Measurements from ENCODE around the gene CCT2.

The CCT2 gene

DNA sequence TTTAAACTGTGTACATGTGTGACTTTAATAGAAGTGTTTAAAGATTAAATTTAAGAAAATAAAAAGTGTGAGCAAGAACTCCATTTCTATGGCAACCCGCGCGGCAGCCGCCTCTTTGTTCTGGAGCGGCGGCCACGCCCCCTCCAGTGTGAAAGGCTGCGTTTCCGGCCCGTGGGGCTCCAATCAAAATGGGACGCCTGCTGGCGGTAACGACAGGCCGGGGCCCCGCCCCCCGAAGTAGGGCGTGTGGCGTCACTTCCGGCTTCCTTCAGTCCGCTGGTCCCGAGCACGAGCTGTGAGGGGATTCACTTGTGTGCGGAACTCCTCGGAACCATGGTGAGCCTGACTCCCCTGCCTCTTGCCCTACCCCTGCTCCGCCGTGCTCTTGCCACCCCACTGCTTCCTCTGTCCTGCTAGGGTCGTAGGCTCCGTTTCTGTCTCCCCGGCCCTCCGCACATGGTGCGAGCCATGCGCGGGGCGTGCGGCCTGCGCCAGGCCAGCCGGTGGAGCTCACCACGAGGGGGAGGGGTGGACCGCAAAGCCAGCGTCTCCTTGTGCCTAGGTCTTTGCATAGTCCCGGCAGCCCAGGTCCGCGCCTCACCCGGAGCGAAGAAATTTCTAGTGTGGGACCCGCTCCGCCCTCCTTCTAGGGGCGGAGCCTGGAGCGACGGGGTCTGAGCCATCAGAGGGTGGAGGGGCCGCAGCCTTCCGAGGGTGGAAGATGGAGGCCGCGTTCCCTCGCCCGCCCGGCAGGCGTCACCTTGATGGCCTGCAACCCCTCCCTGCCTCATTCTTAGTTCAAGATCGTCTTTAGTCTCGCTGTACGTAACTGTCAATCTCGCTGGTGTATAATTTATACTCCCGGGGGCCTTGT is at the start of gene CCT2:
CCT2 (plus strand) TSS at position 271 of the 874 bp plus-strand sequence; CDS start at position 334, 63 bp downstream.
- peak; percentile 52 for DNase-seq (ENCODE audit: low read depth, low spot score)
- peak within 1 kb of the TSS; percentile 100 for H3K4me3 ChIP-seq (ENCODE audit: low read depth, low read length)
- CTCF ChIA-PET: interaction anchor here (0.7 to 9.3 kb wide), 9 partner anchors 14 to 227 kb away, joined by 4 to 89 read pairs (median 6); no protein-coding TSS in a partner anchor
- POLR2A ChIA-PET: interaction anchor here (1.2 kb wide), 1 partner anchor 16 kb away, joined by 5 read pairs; no protein-coding TSS in a partner anchor
- TF ChIP-seq CTCF (IDR thresholded peaks at IDR 0.05; ENCODE audit: insufficient read depth, low read length, missing control alignments): peak; percentile 63

GRCh38 chr12:69540987-69541386 is 44.3 kb upstream of the CCT2 start:
- ChIA-PET POLR2A (no interaction called here), CTCF (interaction anchor here (0.7 kb wide), 1 partner anchor 133 kb away, joined by 3 read pairs; no protein-coding TSS in a partner anchor)
- H3K4me3 ChIP-seq (ENCODE audit: low read depth, low read length): no peak overlapping the region
- DNase-seq (ENCODE audit: low read depth, low spot score): no peak
- no peak for TF ChIP-seq CTCF (IDR thresholded peaks at IDR 0.05; ENCODE audit: insufficient read depth, low read length, missing control alignments)

GRCh38 chr12:69544087-69544486 is 41.2 kb upstream of the CCT2 start:
- POLR2A ChIA-PET: no interaction called here
- TF ChIP-seq CTCF (IDR thresholded peaks at IDR 0.05; ENCODE audit: insufficient read depth, low read length, missing control alignments): no peak
- CTCF ChIA-PET: interaction anchor here (1.9 kb wide), 1 partner anchor 186 kb away, joined by 9 read pairs; no protein-coding TSS in a partner anchor
- H3K4me3 ChIP-seq (ENCODE audit: low read depth, low read length): no peak overlapping the region
- no peak for DNase-seq (ENCODE audit: low read depth, low spot score)

DNA sequence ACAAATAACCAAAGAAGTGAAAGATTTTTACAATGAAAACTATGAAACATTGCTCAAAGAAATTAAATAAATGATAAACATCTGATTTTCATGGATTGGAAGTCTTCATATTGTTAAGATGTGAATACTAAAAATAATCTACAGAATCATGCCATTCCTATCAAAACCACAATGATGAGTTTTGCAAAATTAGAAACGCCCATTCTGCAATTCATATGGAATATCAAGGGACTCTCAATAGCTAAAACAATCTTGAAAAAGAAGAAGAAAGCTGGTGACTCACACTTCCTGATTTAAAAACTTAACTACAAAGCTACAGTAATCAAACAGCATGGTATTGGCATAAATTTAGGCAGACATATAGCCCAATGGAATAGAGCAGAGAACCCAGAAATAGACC is 40.2 kb upstream of the CCT2 start:
- ChIA-PET CTCF (interaction anchor here (1.0 kb wide), 1 partner anchor 9 kb away, joined by 4 read pairs; no protein-coding TSS in a partner anchor), POLR2A (no interaction called here)
- no peak for TF ChIP-seq CTCF (IDR thresholded peaks at IDR 0.05; ENCODE audit: insufficient read depth, low read length, missing control alignments)

GRCh38 chr12:69546693-69547438 is 38.4 kb upstream of the CCT2 start:
- DNase-seq (ENCODE audit: low read depth, low spot score): no peak
- CTCF ChIA-PET: no interaction called here
- POLR2A ChIA-PET: no interaction called here
- no peak for TF ChIP-seq CTCF (IDR thresholded peaks at IDR 0.05; ENCODE audit: insufficient read depth, low read length, missing control alignments)
- no peak overlapping the region for H3K4me3 ChIP-seq (ENCODE audit: low read depth, low read length)

More for the DNA sequence above, 40.2 kb upstream of the CCT2 start:
- no peak for DNase-seq (ENCODE audit: low read depth, low spot score)
- no peak overlapping the region for H3K4me3 ChIP-seq (ENCODE audit: low read depth, low read length)

- no peak overlapping the region for H3K4me3 ChIP-seq (ENCODE audit: low read depth, low read length)
- no peak for TF ChIP-seq CTCF (IDR thresholded peaks at IDR 0.05; ENCODE audit: insufficient read depth, low read length, missing control alignments)
- POLR2A ChIA-PET: no interaction called here
- DNase-seq (ENCODE audit: low read depth, low spot score): no peak
- CTCF ChIA-PET: interaction anchor here (0.9 to 2.2 kb wide), 2 partner anchors 9 to 22 kb away, joined by 3 to 5 read pairs; no protein-coding TSS in a partner anchor
These were observed 36.6 kb upstream of the CCT2 start for GRCh38 chr12:69548687-69549086.

Data from AG04449 (cell line).